Hepatic stellate cell (primary cell): ENCODE measurements around the gene IDUA.
A peak's percentile ranks its signal among the peaks of the same experiment; 100 is the strongest.

ENCODE experiments used
- DNase-seq: peaks from one replicate; pipeline ENCODE4 v3.0.0; 2011; ENCODE audit warnings: low spot score

IDUA gene

DNA sequence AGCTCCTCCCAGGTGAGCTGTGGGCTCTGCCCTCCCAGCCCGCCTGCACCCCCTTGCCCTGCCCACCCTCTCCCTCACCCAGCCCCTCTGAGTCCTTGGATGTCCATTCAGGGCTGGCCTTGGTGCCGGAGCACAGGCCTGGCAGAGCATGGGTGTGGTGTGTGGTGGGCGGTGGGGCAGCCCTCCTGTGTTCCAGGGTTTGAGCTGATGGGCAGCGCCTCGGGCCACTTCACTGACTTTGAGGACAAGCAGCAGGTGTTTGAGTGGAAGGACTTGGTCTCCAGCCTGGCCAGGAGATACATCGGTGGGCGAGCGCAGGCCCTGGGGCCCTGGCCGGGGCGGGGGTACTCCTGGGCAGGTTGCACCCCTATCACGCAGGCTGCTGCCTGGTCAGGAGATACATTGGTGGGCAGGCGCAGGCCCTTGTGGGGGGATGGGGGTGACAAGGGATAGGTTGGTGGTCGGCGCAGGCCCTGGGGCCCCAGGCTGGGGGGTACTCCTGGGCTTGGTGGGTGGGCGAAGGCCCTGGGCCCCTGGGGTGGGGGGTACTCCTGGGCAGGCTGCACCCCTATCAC, 13.9 kb downstream of the IDUA start:
- DNase-seq: no peak

DNA sequence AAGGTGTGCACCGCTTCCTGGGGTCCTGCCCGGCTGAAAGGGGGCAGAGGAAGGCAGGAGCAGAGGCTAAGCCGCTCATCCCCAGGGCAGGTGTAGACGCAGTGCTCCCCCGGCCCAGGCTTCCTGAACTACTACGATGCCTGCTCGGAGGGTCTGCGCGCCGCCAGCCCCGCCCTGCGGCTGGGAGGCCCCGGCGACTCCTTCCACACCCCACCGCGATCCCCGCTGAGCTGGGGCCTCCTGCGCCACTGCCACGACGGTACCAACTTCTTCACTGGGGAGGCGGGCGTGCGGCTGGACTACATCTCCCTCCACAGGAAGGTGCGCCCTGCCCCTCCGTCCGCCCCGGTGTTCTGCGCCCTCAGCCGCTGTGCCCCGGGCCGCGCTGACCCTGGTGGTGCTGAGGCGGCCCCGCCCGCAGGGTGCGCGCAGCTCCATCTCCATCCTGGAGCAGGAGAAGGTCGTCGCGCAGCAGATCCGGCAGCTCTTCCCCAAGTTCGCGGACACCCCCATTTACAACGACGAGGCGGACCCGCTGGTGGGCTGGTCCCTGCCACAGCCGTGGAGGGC, 14.8 kb downstream of the IDUA start:
- DNase-seq: no peak

DNA sequence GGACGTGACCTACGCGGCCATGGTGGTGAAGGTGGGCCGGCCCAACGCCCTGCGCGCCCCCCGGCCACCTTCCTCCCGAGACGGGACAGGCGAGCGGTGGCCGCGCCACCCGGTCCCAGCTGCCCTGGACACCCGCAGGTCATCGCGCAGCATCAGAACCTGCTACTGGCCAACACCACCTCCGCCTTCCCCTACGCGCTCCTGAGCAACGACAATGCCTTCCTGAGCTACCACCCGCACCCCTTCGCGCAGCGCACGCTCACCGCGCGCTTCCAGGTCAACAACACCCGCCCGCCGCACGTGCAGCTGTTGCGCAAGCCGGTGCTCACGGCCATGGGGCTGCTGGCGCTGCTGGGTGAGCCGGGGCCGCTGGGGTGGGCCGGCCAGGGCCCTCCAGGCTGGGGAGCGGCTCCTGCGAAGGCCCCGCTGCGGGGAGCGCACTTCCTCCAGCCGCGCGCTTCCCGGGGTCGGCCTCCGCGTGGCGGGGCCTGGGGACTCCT, 15.3 kb downstream of the IDUA start:
- DNase-seq: no peak

DNA sequence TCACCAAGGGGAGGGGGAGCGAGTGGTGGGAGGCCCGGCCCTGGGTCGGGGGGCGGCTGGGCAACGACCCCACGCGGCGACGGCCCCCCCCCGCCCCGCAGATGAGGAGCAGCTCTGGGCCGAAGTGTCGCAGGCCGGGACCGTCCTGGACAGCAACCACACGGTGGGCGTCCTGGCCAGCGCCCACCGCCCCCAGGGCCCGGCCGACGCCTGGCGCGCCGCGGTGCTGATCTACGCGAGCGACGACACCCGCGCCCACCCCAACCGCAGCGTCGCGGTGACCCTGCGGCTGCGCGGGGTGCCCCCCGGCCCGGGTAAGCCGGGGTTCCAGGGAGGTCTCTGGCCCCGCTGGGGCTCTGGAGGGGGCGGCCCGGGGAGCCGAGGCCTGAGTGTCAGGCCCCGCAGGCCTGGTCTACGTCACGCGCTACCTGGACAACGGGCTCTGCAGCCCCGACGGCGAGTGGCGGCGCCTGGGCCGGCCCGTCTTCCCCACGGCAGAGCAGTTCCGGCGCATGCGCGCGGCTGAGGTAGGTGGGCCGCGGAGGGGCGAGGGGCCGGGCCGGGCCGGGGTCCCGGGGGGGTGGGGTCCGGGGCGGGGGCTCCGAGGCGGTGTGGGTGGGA, 15.9 kb downstream of the IDUA start:
- DNase-seq: no peak

DNA sequence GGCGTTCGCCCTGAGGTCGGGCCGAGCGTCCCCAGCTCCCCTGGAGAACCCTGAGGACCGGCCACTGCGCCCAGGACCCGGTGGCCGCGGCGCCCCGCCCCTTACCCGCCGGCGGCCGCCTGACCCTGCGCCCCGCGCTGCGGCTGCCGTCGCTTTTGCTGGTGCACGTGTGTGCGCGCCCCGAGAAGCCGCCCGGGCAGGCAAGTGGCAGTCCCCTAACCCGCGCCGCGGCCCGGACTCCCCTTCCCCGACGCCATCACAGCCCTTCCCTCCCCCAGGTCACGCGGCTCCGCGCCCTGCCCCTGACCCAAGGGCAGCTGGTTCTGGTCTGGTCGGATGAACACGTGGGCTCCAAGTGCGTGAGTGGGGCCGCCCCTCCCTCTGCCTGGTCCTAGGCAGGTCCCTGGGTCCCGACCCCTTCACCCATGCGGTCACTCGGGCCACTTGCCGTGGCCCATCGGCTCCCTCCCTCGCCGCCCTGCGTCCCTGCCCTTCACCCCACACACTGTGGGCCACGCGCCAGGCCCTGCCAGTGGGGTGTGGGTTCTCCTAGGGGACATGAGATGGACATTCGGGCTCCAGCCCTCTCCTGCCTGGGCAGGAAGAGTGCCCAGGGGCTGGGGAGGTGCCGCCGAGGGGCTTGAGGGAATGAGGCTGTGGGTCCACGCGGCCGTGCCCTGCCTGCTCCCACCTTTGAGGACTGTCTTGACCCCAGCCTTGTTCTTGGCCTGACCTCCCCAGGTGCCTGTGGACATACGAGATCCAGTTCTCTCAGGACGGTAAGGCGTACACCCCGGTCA, 16.6 kb downstream of the IDUA start:
- DNase-seq: no peak

DNA sequence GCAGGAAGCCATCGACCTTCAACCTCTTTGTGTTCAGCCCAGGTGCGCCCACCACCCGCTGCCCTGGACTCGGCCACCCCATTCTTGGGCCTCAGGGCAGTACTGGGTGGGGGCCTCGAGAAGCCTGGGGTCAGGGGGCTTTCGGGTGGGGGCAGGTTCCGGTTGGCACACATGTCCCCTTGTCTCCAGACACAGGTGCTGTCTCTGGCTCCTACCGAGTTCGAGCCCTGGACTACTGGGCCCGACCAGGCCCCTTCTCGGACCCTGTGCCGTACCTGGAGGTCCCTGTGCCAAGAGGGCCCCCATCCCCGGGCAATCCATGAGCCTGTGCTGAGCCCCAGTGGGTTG, 17.2 kb downstream of the IDUA start:
- no peak for DNase-seq

DNA sequence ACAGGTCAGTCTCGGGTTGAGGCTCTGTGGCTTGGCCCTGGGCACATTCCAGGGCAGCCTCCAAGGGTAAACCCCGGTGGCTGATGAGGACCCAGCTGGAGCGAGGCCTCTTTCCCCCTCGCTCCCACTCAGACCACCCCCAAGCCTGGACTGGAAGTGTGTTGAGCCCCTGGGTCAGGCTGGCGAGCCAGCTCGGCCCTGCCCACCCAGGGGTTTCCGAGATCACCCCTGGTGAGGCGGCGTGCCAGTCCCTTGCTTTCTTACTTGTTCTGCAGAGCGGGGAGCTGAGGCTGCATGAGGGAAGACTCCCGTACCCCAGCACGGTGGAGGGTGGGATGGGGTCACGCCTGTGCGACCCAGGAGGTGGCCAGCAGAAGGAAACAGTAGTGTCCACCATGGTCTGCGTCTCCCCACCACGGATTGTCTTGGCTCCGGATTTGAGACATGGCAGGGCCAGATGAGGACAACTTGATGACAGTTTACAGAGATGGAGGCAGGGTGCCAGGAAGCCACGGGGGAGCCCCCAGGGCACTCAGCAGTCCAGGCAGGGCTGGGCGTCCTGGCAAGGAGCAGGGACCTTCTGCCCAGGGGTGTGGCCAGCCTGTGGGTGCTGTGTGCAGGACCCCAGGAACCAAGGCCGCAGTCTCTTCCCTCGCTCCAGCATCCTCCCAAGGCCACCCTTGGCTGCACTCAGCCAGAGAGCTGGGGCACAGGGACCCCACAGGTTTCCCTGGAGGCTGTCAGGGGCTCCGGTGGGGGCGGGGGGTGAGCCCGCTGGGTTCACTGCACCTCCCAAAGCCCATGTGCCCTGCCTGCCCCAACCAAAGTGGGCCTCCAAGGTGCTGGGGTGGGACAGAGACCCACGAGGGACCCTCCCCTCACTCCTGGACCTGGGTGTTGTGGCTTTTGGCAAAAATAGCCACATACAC, 18.0 kb downstream of the IDUA start:
- DNase-seq: no peak

DNA sequence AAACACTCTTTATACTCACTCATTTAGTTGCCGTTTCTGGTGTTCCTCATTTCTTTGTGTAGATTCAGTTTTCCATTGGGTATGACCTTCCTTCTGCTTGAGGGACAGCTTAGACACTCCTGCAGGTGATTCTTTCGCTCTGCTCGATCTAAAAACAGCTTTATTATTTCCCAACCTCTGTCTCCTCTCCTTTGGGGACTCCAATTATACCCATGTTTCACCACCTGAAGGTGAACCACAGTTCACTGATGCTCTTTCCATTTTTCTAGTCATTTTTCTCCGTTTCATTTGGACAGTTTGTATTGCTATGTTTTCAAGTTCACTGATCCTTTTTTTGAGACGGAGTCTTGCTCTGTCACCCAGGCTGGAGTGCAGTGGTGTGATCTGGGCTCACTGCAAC, 20.0 kb downstream of the IDUA start:
- DNase-seq: no peak

DNA sequence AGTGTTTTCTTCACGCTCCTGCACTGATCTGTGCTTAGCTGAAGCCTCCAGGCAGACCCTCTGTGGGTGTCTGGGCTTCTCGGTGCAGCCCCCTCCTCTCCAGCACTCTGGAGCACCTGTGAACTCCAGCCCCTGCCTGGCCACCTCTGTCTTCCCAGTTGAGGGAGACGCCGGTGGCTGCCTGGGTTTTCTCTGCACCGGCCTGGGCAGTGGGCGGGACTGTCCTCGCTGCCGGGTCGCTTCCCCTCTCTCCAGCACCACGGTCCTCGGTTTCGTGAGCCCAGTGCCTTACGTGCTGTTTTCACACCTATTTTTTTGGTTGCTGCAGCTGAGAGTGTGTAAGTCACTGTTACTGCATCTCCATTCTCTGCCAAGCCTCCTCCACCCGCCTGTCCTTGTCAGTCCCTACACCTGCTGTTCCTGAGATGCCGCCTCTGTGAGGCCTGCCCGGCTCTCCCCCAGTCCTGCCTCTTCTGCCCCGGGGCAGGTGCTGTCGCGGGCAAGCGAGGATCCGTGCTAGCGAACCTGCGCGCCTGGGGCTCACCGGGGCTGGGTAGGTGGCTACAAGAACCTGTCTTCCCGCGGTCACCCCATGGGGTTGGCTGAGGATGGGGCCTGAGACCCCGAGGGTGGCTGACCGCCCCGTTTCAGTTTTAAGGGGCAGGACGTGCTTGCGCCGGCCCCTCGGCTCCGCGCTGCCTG, 22.1 kb downstream of the IDUA start:
- DNase-seq: no peak

DNA sequence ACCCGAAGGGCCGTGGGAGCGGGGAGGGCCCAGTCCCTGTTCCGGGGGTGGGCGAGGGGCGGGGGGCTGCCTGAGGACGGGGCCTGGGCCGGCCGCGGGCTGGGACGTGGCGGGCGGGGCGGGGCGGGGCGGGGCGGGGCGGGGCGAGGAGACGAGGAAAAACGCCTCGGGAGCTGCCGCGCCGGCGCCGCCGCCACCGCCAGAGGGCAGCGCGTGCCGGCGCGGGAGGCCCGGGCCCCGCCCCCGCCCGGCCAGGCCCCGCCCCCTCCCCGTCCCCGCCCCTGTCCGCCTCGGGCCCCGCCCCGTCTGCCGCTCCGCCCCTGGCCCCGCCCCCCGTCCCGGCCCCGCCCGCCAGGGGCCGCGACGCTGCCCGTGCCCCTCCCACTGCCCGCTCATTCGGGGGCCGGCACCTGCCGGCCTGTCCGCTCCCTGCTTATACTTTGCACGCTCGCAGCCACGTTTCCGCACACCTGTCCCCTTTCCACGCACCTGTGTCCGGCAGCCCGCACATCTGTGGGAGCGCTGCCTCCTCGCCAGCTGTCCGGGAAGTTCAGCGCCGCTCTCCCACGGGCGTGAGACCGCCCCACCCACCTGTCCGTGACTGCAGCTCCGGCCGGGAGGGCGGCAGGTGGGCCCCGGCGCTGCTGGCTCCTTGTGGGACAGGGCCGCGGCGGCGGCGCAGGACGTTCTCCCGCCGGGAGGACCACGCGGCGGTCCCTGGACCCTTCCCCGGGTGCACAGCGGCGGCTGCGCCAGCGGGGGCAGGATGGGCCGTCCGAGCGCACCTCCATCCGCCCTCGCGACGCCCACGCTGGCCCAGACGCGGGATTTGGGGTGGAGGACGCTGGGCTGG, 22.9 kb downstream of the IDUA start:
- peak; percentile 77 for DNase-seq

DNA sequence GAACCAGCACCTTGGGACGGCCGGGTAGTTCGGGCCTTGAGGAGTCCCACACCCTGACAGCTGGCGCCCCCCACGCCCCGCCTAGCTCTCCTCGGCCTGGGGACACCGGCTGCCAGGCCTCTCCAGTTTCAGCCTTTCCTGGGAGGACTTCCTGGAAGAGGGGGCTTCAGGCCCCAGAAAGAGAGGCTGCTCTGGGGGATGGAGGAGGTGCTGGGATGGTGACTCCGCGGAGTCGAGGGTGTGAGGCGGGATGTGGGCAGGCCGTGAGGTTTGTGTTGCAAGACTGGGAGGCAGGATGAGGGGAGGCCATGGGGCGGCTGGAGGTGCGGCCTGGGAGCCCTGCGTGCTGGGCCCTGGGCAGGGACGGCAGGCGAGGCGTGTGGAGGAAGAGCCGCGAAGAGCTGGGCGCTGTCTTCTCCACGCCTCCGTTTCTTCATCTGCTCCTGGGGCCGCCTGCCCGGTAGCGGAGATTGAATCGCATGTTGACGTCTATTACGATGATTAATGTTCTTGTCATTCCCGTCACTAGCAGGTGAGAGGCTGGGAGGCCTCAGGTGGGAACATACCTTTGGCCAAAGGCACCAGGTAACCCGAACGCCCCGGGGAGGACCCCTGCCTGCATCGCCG, 23.7 kb downstream of the IDUA start:
- DNase-seq: peak; percentile 83

DNA sequence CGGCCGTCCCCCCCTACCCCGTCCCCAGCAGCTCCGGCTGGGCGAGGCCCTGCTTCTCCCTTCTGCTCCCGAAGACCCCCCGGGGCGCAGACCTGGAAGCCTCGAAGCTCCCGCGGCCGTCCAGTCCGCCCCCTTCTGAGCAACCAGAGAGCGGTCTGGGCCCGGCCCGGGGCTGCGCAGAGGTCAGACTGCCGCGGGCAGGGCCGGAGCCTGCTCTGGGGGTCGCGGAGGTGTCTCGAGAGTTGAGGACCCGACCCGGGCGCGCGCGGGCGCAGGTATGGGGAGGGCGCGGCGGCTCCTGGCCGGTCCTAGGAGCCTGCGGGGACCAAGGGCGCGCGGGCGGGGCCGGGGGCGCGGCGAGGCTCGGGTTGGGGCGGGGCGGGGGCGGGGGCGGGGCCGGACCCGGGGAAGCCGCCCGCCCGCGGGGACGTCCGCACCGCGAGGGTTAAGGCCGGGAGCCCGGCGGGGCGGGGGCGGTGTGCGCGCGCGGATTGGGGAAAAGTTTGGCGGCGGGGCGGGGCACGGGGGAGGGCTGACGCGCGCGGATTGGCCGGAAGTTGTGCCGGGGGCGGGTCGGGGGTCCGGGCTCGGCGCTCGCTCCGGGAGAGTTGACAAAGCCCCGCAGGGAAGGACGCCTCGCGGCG, 24.3 kb downstream of the IDUA start, which contains the start of gene FGFRL1:
Gene FGFRL1, plus strand, starts transcription at position 605 of the 644 bp plus-strand sequence. CDS start 860 bp downstream, outside the sequence.
- DNase-seq: peak; percentile 97

DNA sequence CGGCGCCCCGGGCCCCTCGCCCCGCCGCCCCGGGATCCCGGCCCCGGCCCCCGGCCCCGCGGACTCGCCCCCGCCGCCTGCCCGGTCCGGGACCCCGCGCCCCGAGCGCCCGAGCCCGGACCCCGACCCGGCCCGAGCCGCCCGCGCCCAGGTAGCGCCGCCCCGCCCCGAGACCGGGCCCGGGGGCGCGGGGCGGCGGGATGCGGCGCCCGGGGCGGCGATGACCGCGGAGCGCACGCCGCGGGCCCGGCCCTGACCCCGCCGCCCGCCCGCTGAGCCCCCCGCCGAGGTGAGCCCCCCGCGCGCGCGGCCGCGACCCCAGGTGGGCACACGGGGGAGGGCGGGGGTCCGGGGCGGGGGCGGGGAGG, 24.8 kb downstream of the IDUA start:
- DNase-seq: no peak

DNA sequence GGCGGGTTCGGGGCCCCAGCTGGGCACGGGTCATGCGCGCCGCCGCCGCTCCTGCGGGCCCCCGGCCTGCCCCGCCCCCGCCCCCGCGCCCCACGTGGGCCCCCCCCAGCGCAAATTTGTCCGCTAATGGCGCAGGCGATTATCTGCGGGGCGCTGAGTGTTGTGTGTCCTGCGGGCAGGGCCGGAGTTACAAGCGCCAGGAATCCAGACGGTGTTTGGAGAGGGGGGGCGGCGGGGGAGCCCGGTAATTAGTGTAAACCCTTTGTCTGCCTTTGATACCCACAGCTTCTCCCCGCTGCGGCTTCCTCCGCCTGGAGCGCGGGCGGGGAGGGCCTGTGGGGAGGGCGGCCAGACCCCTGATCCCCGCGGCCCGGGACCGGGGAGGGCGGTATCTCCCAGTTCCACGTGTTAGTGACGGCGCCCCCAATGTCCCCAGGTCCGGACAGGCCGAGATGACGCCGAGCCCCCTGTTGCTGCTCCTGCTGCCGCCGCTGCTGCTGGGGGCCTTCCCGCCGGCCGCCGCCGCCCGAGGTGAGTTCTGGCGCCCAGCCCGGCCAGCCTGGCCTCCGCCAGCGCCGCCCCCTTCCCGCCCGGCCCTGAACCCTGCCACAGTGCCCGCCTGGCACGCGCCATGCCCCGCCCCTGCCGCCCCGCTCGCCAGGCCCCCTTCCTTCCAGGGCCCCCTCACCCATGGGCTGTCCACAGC, 25.3 kb downstream of the IDUA start:
- no peak for DNase-seq

DNA sequence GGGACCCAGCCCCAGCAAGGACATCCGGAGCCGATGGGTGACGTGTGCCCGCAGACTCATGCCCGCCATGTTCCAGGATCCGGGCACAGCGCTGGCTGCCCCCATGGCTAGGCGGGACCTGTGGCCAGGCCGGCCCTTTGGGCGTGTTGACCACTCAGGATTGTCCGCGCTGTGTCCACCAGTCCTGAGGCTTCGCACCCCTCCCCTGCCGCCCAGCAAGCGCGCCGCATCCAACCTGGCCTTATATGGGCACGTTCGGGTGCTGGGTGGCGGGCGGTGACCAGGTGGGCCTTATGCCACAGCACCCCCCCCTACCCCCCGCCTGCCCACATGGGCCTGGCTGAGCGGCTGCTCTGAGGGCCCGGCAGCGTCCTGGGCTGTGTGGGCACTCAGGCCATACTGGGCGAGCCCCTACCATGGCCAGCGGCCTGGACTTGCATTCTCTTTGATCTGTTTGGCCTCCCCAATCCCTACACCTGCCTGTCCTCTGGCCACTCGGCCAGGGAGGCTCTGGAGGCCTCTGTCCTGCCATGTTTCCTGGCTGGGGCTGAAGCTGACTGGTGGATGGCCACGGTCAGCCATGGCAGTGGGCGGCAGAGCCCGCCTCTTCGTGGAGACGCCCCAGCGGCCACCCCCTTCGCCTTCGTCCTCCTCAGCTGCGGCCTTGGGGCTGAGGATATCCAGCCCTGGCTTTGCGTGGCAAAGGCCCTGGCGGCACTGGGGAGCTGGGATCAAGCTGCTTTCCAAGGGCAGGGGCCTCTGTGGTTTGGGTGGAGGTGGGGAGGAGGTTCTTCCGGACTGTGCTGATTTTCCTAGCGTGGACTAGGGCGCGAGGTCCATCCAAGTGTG, 26.6 kb downstream of the IDUA start:
- no peak for DNase-seq

DNA sequence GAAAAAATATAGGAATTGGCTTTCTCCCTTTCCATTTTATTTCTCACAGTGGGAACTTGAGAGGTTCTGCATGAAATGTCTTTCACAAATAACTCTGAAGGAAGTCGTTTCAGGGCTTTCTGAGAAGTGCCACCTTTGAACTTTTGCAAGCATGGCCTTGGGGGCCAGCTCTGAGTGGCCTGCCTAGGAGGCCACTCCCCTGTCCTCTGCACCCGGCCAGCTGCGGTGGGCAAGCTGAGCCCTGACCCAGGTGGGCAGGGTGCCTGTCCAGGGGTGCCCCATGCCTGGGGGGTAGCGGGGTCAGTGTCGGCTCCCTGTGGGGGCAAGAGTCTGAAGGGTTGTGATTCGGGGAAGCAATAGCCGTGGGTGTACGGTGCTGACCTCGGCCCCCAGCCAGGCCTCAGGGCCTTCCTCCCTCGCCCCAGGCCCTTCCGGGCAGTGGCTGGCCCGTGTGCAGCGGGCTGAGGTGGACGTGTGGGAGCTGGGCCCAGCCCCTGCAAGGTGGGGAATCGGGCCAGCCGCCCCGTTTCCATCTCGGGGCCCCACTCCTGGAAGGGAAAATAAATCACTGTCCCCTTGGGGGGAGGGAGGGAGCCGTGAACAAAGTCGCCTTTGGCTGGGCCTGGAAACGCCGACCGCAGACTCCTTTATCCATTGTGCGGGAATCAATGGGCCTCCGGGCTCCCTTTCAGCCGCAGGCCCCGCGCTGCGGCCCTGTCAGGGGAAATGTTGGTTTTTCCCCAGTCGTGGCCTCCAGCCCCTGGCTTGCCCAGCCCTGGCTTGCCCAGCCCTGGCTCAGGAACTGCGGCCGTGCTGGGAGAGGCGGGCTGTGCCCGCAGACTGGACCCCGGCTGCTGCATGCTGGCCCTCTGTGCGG, 27.7 kb downstream of the IDUA start:
- DNase-seq: no peak

DNA sequence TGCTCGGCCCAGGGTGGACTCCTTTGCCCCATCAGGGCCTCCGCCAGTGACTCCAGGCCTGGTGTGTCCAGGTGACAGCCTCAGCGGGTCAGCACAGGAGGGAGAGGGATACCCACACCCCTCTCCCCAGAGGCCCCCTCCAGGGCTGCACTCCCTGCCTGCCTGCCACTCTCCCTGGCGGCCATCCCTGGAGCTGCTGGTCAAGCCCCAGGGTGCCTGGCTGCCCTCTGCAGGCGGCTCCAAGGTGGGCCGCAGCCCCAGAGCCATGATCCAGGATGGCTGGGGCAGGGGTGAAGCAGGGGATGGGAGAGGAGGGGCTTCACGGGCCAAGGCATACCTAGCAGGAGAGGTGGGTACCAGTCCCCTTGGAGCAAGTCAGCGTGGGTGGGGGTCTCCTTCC, 28.3 kb downstream of the IDUA start:
- DNase-seq: no peak
